Measurements from ENCODE around the gene HK2.
A peak's percentile ranks its signal among the peaks of the same experiment; 100 is the strongest.
"Not testable (repeated sequence)": the region's sequence is repeated elsewhere in the genome, so short reads cannot be mapped to it uniquely, and the experiment has no call there.

The HK2 gene

DNA sequence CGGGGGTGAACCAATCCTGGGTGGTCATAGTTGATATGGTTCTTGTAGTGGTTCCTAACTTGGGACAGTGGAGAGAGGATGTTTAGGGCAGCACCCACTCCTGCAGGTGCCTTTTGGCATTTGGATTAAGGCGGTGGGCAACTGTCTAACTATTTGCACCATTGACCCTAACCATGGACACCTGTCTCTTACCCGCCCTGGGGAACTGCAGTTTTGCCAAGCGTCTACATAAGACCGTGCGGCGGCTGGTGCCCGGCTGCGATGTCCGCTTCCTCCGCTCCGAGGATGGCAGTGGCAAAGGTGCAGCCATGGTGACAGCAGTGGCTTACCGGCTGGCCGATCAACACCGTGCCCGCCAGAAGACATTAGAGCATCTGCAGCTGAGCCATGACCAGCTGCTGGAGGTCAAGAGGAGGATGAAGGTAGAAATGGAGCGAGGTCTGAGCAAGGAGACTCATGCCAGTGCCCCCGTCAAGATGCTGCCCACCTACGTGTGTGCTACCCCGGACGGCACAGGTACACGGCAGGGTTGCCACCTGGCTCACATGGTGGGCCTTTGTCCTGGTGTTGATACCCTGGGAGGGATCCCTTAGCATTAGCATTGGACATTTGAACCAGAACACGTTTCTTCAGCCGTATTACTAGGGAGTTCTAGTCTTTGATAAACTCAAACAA is 46.3 kb downstream of the HK2 start:
- DNase-seq = no peak

DNA sequence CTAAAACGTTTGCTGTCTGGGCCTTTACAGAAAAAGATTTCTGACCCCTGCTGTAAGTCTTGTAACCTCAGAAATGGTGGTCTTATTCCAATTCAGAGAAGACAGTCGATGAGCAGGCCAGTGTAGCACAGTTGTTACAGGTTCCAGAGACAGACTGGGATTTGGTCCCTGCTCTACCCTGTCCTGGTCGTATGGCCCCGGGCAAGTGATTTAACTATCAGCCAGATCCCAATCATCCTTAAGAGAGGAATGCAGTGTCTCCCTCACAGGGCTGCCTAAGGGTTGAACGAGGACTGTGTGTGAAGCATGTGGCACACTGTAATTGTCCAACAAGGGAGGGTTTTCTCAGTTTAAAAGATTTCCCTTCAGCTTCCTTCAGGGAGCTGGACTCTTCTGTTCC is 47.2 kb downstream of the HK2 start:
- no peak for DNase-seq

DNA sequence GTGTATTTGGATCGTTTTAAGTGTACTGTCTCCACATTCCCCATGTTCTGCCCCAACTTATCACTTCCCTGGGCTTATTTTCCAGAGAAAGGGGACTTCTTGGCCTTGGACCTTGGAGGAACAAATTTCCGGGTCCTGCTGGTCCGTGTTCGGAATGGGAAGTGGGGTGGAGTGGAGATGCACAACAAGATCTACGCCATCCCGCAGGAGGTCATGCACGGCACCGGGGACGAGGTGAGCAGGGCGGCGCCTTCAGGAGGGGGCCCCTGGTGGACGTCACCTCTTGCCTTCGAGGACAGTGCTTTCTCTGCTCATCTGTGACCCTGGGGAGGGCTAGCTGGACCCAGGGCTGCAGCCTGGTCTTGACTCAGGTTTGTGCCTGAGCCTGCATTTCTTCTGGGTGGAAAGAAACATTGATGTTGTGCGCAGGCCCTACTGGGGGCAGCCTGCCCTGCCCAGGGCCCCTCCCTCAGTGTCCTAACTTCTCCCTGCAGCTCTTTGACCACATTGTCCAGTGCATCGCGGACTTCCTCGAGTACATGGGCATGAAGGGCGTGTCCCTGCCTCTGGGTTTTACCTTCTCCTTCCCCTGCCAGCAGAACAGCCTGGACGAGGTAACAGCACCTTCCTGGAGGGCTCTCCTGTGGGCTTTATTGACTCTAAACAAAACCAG is 47.8 kb downstream of the HK2 start:
- DNase-seq = no peak

DNA sequence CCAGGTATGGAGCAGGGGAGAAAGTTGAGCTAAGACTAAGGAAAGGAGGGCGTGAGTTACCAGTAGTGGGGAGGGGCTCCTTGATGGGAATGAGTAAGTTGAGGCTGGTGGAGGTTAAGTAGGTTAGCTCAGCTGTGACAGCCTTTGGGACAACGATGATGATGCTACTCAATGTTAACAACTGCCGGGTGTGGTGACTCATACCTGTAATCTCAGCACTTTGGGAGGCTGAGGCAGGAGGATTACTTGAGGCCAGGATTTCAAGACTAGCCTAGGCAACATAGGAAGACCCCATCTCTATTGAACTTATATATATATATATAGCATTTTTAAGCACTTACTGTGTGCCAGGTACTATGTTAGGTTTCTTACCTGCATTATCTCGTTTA is 48.4 kb downstream of the HK2 start:
- no peak for DNase-seq

DNA sequence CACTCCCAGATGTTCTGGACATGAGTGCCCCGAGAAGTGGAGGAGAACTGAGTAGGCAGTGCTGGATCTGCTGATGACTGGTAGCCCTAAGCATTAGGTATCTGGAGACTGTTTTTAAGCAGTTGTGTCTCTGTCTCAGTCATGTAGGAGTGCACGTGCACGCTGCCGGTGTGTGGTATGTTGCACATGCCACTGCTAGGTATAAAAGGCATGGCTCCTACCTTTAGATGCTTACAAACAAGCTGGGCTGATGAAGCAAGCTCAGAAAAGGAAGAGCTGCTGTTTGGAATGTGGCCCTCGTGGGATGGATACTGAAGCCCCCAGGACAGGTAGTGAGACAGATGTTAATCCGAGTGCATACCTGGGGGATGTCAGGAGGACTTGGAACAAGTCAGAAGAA is 49.1 kb downstream of the HK2 start:
- no peak for DNase-seq

DNA sequence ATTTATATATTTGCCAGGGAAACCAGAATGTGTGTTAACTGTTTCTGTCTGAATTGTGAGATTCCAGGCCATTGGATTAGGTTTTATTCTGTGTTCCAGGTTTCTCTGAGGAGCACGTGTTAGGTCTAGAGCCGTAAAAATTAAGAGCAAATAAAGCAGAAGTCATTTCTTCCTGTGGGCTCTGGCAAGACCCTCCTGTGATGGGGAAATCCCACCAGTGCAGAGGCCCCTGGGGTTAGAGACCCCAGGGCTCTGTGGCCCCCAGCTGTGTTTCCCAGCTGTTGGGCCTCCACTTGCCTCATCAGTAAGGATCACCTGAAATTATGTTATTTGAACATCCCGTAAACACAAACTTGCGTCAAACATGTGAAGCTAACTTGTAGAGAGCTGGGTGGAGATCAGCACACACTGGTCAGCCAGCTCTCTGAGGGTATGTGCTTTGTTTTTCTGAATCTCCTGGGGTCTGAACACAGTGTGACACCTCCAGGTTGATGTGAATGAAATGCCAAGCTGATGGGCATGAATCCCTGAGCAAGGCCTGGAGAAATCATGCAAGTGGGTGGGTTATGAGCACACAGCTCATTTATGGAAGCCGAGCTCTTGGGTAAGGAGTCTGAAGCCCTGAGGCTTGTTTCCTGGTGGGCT is 50.3 kb downstream of the HK2 start:
- DNase-seq = no peak

DNA sequence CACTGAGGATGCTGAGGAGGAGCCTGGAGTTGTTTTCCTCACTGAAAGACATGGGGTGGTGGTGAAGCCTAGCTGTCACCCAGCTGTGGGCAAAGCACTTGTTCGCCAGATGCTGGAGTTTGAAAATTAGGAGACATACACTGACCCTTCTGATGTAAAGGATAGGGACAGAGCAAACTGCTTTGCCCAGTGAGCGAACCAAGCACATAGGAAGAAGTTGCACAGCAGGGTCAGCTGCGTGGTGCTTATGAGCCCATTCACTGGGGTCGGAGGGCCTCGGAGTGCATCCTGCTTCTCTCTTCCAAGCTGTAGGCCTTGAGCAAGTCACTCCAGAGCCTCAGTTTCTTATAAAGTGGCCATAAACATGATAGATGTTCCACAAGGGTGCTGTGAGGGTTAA is 50.9 kb downstream of the HK2 start:
- no peak for DNase-seq

DNA sequence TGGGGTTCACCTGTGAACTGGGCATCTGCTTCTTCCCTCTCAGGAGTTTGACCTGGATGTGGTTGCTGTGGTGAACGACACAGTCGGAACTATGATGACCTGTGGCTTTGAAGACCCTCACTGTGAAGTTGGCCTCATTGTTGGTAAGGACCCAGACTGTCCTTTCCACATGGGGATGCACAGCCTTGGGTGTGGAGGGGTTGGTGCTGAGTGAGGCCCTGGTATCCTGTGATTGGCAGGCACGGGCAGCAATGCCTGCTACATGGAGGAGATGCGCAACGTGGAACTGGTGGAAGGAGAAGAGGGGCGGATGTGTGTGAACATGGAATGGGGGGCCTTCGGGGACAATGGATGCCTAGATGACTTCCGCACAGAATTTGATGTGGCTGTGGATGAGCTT is 52.3 kb downstream of the HK2 start:
- DNase-seq = no peak

DNA sequence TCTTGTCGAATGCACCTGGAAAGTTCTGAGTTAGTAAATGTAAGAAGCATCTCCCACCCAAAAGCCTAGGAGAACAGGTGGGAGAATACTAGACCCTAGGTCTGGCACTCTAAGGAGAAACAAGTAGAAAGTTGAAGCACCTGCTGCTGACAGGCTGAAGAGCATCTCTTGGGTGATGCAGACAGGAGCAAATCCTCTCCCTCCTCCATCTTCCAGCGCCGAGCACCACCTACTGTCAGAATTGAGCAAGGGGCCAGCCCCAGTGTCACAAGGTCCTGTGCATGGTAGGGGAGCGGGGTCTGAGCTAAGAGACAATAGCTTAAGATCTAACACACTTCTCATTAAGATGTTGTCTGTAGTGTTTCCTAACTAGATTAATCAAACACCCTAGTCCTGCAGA is 52.9 kb downstream of the HK2 start:
- no peak for DNase-seq

DNA sequence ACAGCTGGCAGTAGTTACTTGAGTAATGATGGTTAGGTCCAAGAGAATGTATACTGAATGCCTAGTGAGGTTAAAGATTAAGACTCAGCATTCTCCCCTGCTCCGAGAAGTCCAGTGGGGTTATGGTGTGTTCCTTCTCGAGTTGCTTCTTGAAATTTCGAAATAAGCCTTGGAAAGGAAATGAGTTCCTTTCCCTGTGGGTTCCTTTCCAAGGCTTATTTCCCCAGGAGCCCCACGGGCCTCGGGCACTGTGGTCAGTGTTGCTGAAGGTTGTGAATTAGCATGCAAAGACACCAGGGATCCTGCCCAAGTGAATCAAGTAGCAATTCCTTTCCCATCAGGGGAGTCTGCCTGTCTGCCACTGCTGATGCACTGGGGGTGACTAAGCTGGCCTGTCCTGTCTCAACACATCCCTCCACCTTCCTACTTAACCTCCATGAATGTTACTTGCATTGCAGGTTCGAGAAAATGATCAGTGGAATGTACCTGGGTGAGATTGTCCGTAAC is 53.6 kb downstream of the HK2 start:
- DNase-seq = peak; percentile 63

DNA sequence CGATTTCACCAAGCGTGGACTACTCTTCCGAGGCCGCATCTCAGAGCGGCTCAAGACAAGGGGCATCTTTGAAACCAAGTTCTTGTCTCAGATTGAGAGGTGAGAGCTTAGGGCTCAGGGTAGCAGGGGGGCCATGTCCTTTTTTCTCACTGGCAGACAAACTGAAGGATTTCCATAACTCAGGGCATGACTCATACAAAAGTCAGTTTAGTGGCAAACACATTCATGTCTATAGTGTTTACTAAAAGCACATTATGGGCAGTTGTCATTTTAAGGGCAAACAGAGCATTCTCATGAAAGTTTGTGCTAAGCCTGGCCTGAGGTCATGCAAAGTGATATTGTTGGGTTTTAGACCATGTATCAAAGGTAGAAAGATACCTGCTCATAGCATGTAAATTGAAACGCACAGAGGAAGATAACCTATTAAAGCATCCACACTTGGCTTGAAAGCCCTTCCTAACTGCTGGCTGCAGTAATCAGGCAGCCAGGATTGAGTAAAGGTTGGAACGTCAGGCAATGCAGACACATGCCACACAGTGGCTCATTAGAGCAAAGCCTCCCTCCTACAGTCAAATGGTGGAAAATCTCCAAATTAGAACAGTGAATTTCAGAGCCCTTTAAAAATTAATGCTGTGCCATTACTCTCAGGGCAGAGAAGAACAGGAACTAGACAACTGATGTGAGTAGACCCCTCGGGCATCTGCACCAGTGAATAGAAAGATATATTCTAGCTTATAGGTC is 54.2 kb downstream of the HK2 start:
- DNase-seq = peak; percentile 33

DNA sequence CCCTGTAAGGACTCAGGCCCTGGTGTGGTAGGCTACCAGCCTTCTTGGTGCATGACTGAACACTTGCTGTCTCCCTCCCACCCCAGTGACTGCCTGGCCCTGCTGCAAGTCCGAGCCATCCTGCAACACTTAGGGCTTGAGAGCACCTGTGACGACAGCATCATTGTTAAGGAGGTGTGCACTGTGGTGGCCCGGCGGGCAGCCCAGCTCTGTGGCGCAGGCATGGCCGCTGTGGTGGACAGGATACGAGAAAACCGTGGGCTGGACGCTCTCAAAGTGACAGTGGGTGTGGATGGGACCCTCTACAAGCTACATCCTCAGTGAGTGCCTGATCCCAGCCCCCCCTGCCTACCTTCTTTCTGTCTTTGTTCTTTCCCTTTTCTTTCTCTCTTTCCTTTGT is 55.2 kb downstream of the HK2 start:
- DNase-seq = no peak

DNA sequence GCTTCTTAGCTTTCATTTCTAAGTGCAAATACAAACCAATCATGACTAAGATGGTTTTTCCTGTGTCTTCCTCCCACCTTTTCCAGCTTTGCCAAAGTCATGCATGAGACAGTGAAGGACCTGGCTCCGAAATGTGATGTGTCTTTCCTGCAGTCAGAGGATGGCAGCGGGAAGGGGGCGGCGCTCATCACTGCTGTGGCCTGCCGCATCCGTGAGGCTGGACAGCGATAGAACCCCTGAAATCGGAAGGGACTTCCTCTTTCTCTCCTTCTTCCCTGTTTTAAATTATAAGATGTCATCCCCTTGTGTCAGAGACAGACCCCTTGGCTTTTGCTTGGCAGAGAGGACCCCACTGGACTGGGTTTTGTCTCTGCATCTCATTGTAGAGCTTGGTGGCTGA is 56.8 kb downstream of the HK2 start:
- no peak for DNase-seq

DNA sequence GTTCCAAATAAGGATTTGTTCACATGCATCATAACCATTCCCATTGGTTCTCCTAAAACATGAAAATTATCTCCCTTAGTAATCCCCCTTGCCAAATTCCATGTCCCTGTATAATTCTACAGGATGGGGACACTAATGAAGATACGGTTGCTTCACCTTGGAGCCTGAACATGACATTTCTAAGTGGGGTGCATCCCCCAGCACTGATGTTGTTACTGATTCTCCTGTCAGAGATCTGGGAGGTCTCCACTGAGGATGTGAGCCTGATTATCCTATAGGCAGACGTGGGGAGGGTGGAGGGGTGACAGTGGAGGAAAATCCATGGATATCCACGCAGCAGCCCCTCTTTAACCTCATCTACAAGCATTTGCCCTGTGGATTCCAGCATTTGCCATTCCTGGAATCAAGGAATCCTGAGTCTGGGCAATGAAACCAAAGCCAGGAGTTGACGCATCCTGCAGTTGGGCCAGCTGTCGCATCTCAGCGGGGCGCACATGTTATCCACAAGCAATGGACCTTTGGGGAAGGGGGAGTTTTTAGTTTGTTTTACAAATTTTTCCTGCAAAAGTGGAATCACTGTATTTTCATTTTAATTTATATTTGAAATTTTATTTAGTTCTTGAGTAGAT is 57.3 kb downstream of the HK2 start:
- DNase-seq = no peak

DNA sequence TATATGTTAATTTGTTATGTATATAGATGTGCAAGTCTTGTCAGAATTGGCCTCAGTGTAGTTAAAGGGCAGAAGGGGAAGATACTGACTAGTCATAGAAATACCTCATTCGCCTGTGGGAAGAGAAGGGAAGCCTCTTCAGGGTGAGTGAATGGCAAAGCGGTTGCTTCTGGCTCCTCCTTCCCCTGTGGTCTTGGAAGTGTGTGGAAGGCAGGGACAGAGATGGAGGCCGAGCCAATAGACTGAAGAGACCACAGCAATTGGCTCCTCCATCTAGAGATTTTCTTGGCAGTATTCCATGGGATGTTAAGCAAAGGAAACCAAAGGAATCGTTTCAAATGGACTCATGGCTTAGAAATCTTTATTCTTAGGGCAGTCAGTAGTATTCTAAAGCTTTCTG is 57.9 kb downstream of the HK2 start:
- DNase-seq = peak; percentile 73

DNA sequence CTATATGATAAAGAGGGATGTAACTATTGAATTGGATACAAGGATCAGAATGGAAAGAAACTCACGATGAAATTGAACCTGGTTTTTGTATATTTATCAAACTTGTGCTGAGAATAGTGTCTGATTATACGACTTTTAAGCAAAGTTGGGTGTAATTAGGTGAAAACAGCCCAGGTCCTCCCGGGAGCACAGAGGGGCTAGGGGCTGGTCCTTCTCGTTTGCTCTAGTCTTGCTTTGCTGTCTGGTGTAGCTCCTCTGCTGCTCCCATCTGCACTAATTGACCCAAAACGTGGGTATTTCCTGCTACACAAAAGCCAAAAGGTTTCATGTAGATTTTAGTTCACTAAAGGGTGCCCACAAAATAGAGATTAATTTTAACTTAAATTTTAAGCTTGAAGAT is 58.7 kb downstream of the HK2 start:
- no peak for DNase-seq

DNA sequence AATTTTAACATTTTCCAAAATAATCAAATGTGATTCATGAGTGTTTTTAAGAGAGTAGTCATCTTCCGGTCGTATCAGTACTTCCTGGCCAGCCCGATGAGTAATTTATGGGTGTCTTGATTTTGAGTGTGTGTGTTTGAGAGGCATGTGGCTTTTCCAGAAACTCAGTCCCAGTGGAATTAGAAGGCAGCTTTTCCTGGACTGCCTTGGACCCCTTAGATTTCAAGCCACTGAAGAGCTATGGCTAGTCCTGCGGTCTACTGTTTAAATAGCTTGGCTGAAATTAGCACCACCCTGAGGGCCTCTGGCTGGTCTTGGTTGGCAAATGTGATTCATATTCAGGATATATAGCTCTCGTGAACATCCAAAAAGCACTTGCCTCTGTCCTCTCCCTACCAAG is 59.4 kb downstream of the HK2 start:
- peak; percentile 83 for DNase-seq

DNA sequence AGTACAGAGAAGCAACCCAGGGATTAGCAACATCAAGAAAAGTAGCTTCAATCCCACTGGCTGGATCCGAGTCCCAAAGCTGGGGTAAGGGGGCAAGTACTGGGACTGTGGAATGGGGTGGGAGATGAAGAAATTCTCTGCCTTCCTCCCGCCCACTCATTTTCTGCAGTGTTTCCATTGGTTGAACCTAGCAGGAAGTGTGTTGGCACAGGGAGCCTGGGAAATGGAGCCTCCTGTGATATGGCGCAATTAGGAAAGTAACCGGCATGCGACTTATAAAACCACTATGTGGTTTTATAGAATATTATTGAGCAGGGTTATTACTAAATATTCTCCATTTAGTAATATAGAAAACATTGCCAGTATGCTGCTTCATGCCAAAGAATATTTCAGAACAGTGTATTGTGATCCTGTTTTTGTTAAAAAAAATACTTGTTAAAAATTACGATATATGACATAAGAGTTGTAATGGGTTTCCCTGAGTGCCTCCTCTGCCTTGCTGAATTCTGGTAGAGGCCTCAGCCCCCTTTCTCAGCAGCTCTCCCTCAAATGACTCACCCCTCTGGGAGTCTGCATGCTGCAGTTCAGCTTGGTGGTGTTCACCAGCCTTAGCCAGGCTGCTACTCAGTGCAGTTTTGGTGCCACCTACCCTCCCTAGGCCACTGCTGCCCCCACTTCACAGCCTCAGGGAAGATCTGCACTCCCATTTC is 60.5 kb downstream of the HK2 start:
- peak; percentile 81 for DNase-seq

DNA sequence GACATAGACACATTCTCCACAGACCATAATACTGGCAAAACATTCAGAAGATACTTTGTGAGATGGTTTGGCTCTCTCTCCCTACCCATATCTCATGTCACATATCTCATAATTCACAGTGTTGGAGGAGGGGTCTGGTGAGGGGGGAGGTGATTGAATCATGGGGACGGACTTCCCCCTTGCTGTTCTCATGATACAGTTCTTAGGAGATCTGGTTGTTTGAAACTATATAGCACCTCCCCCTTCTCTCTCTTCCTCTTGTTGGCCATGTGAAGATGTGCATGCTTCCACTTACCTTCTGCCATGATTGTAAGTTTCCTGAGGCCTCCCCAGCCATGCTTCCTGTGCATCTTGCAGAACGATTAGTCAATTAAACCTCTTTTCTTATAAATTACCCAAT is 61.1 kb downstream of the HK2 start:
- peak; percentile 33 for DNase-seq

DNA sequence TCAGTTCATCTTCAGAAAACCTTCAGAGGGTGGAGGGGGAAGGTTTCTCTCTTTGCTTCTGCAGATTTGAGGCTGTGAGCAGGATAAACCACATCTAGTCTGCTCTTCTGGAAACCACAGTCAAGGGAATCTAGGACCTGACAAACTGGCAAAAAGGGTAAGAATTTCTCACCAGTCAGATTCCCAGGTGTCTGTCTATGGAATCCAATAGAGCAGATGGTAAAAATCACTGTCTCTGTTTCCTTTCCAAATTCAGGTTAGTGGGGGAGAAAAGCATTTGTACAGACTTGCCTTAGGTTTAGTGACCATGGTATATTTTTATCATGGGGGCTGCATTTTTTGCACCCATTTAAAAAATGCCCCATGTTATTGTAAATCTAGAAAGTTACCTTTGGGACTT is 62.3 kb downstream of the HK2 start:
- DNase-seq = no peak

DNA sequence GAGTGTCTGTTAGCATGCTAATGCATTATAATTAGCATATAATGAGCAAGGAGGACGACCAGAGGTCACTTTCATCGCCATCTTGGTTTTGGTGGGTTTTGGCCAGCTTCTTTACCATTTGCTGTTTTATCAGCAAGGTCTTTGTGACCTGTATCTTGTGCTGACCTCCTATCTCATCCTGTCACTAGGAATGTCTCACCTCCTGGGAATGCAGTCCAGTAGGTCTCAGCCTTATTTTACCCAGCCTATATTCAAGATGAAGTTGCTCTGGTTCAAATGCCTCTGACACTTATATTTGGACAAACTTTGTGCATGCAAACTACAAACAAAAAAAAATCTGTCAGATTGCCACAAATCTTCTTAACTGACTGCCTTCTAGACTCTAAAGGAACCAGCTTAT is 66.3 kb downstream of the HK2 start:
- not testable (repeated sequence) for DNase-seq

DNA sequence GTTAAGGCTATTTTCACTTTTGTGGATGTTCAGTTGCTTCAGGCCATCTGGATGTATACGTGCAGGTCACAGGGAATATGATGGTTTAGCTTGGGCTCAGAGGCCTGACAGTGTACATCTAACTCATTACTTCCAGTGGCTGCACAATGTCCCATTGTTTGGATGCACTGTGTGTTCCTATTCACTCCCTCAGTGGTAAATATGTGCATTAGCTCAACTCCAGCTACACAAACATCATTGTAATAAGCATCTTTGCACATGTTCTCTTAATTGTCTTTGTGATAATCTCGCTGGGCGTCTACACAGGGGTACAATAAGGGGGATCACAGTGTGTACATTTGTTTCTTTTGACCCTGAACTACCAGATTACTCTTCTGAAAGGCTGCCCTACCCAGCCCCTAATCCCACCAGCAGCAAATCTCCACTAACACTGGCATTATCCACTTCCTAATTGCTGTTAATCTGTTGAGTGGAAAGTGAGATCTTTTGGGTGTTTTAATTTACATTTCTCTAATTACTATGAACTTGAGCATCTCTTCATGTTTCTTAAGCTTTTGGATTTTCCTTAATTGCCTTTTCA is 68.4 kb downstream of the HK2 start:
- DNase-seq = no peak
